Activated T-cell treated with anti-CD3 and anti-CD28 coated beads, Interleukin-2, amount 50 U/mL, for 48 hours (primary cell): Measurements from ENCODE around the gene RASSF5.
"Not testable (repeated sequence)": the region's sequence is repeated elsewhere in the genome, so short reads cannot be mapped to it uniquely, and the experiment has no call there.

Source experiments
- DNase-seq, 2 experiments: peaks; one replicate each; pipeline ENCODE4 v3.0.0-alpha.2; 2020

Gene RASSF5

DNA sequence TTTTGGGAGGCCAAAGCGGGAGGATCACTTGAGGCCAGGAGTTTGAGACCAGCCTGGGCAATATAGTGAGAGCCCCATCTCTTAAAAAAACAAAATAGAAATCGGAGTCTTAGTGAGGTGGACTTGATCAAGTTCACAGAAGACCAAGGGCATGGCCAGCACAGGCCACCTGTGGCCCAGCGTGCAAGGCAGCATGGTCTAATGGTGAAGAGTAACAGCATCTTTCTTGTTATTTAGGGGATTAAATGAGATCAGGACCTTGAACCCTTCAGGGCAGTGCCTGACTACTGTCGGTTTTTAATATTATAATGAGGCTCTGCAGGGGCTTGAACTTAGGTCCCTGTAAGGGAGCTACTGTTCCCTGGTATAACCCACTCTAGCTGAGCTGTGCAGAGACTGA, 66.4 kb downstream of the RASSF5 start:
- no peak for DNase-seq

DNA sequence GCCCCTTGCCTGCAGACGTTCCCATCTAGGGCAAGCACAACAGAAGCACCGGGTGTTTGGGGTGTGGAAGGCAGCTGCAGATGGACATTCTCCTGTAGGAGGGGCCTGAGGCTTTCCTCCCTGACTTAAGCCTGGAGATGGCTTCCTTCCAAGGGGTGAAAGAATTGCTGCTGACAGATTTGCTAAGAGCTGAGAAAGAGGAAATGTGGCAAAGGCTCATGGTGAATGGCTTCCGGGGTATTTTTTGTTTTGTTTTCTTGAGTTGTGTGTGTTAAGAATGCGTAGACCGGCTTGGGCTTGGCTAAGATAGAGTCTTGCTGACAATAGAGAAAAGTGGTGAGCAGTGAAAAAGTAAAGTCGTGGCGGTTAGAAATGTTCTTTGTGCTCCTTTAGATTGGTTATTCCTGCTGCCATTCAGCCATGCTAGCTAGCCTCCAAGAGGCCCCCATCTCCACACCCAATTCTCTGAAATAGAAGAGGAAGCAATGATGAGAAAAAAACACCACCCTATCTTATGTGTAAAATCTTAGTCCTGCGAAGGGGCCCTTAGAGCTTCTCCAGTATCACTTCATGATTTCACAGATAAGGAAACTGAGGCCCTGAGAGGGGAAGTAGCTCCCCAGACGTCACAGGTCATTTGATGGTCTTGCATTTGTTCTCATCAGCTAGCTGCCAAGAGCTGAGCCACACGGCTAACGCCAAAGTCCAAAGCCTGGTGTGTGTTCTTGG, 68.0 kb downstream of the RASSF5 start:
- peak in 1 of 2 experiments; percentile 48 for DNase-seq

DNA sequence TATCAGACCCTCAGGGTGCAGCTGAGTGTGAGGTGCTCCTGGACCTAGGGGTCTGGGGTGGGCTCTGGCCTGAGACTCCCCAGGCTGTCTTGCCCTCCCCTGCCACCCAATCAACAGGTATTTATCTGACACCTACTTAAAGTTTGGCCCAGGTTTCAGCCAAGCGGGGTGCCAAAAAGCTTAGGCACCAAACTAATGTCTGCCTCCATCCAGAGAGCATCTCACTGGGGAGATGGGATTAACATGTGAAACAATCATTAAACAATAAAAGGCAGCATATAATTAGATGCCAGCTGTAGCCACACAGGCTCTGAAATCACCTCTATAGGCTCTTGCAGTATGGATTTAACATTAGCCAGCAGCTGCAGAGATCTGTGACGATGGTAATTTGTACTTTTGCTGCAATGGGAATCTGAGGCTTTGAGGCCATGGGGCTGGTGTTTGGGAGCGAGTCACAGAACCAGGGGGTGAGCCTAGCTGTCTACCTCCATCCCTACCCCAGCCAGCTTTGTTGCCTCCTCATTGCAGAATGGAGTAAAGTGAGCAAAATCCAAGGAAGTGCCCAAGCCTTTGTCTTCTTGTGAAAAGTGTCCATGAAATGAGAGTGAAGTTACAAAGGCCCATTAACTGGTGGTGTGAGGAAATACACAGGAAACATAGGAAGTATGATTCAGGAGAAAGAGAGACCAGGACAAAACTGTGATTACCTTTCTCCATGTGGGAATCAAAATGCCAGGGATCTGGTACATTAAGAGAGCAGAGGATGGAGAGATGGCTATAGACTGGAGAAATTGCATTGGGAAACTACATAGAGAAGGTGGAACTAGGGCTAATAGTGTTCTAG, 68.8 kb downstream of the RASSF5 start:
- peak in 1 of 2 experiments; percentile 25 for DNase-seq

- DNase-seq: peak in 1 of 2 experiments; percentile 21
Observed at GRCh38 chr1:206577626-206578025, 70.3 kb downstream of the RASSF5 start.

GRCh38 chr1:206578068-206578977, 71.0 kb downstream of the RASSF5 start:
- peak; percentile 54 to 65 for DNase-seq

- no peak for DNase-seq
Observed at GRCh38 chr1:206578978-206579374, 71.6 kb downstream of the RASSF5 start.

DNA sequence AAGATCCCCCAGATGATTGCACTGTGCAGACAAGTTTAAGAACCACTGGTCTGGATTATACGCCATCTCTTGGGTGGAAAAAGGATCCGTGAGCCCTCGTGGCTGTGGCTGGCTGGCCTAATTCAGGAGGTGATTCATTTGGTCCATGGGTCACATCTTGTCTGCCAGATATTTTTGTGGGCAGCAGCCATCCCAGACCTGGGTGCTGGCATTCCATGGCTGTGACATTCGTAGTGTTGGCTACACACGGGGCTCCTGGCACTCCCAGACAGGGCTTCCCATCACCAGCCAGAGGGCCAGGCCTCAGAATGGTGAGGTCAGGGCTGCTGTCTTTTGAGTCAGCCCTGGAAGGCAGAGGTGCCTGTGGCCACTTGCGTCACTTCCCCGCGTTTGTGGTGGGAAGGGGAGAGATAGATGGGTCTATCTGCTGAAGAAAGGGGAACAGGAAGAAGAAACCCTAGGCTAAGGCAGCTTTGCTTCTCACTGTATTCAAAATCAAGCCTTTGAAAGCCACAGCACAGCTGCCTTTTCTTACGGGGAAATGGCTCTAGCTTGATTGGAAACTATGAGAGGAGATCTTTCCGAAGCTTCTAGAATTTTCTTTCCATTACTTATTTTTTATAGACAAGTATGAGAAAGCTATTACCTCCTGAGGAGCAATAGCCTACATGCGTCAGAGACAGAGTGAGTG, 72.6 kb downstream of the RASSF5 start:
- DNase-seq: peak; percentile 93 to 94

DNA sequence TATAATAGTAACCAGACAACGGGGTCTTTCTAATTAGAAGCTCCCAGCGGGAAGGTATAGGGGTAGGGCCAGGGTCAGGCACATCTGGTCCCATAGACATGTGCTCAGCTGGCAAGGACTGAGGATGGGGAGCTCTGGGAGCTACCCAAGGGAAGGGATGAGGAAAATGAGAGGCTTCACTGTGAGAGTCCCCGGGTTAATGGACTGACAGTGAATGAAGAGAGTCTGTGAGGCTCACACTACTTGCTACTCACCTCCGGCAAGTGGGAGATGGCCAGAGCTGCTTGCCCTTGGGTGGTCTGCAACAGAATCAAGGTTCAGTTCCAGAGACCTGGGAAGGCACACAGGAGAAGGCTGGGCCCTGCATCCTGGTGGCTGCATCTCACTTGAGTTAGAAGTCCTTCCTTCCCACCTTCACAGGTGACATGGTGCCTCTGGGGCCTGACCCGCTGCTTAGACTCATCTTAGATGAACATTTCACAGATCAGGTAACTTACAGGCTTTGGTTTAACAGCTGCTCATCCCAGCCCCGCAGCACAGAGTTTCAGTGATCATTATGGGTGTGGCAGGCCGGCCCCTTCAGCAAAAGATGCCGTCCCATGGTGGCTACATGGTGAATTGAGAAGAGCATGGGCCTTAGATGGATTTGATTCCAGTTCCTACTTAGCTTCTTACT, 73.2 kb downstream of the RASSF5 start:
- peak in 1 of 2 experiments; percentile 56 for DNase-seq

GRCh38 chr1:206581114-206581497, 73.8 kb downstream of the RASSF5 start:
- DNase-seq: not testable (repeated sequence)

- peak; percentile 60 to 70 for DNase-seq
Observed at GRCh38 chr1:206581571-206581981, 74.2 kb downstream of the RASSF5 start.

DNA sequence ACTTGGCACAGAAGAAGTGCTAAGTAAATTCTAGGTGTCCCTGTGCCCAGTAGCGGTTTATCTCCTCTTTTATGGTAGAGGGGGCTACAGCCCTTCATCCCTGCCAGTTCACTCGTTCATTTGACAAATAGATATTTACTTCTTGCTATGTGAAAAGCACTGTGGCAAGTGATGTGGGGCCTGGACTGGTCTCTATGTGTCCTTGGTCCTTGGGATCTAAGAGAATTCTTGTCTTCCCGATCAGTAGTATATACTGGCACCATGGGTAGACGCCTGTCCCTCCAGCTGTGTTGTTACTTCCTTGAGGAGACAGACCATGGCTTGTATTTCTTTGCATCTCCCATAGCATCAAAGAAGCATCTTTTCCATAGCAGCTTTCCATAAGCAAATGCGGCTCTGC, 75.2 kb downstream of the RASSF5 start:
- no peak for DNase-seq

DNA sequence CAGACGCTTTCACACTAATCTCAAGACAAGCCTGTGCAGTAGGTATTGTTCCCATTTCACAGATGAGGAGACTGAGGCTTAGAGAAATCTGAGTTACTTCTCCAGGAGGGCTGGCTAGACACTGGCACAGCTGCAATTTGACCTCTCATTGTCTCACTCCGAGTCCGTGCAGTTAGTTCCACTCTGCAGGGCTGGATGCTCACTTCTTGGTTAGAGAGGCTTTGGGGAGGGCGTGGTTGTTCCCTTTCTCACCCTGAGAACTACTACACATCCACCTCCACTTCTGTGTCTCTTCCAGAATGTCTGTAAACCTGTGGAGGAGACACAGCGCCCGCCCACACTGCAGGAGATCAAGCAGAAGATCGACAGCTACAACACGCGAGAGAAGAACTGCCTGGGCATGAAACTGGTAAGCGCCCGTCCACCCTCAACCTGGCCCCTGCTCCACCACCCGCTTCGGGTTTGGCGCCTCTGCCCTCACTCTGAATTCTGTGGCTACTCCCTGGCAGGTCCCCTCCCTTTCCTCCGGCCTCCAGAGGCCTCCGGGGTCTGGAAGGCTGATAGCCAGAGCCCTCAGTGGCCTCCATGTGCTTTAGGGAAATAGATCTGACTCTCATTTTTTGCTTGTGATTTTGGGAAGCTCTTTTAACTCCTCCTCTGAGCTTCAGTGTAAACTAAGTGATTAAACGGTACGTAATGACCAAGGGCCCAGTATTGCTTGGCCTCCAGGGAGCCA, 75.8 kb downstream of the RASSF5 start:
- peak; percentile 76 for DNase-seq

GRCh38 chr1:206583707-206584648, 76.6 kb downstream of the RASSF5 start:
- DNase-seq: peak; percentile 91

DNA sequence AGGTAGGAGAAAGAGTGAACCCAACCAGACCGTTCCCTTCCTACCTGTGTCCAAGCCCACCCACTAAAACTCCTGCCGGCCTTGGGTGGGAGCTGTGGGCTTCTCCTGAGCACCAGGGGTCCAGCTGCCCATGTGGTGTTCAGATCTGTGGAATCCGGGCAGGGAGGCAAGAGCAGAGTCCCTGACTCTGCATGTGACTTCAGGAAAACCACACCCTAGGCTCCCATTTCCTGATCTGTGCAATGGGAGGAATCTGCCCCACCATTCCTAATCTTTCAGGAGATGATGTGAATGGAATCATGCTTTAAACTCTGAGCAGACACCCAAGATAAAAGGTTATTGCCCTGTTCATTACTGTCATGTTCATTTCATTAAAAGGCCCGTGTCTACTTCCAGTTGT, 77.4 kb downstream of the RASSF5 start:
- DNase-seq: no peak

- peak in 1 of 2 experiments; percentile 15 for DNase-seq
Observed at GRCh38 chr1:206586501-206587445, 79.4 kb downstream of the RASSF5 start.

- no peak for DNase-seq
Observed at GRCh38 chr1:206587904-206588303, 80.6 kb downstream of the RASSF5 start.

GRCh38 chr1:206588492-206588891, 81.2 kb downstream of the RASSF5 start:
- no peak for DNase-seq

DNA sequence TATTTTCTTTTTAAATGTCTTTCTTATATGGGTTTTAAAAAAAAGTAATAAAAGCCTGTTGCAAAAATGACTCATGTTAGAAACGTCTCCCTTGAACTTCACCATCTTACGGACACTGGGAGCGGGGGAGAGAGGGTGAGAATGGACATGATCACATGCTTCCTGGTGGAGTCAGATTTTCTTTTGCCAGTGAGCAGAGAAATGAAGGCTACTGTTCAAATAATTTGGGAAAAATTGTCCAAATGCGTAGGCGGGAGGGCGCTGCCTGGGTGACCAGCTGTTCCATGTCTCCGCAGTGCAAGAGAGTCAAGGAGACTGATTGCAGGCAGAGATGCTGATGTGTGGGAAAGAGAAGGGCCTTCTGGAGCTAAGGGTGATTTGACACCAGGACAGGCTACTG, 81.9 kb downstream of the RASSF5 start:
- DNase-seq: no peak
